ENCODE data around the gene PDCD7.

The PDCD7 gene

GRCh38 chr15:65071381-65071811, 62.2 kb downstream of the PDCD7 start:
- no peak for DNase-seq

- DNase-seq: no peak
These were observed 63.6 kb downstream of the PDCD7 start for GRCh38 chr15:65069779-65070546.

GRCh38 chr15:65069179-65069578, 64.4 kb downstream of the PDCD7 start:
- no peak for DNase-seq

- no peak for DNase-seq
These were observed 65.2 kb downstream of the PDCD7 start for GRCh38 chr15:65068403-65068788.

GRCh38 chr15:65067645-65068402, 65.8 kb downstream of the PDCD7 start, which contains the start of gene RASL12:
RASL12 (minus strand) TSS chr15:65067991; CDS start chr15:65067835, 156 bp downstream.
- no peak for DNase-seq
